Midbrain (tissue), 1 donor: ENCODE measurements around the gene PAAF1.
A peak's percentile ranks its signal among the peaks of the same experiment; 100 is the strongest.
"Not testable (repeated sequence)": the region's sequence is repeated elsewhere in the genome, so short reads cannot be mapped to it uniquely, and the experiment has no call there.

Experiments used
- DNase-seq: peaks from one replicate; lab custom pipeline; 2025; lab: John Stamatoyannopoulos, UW

The PAAF1 gene

DNA sequence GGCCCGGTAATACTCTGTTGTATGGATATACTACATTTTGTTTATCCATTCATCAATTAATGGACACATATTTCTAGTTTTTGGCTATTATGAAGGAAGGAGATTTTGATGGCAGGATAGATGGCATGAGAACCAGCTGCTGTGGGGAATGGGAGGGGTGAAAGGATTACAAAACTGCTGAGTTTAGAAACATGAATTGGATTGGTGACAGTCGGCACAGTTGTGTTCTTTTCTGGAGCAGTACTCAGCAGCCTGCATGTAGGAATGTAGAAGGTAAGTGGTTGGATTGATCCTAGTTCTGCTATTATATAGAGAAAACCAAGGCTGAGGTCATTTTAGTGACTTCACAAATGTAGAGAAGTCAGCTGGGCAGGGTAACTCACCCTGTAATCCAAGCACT, 7.1 kb downstream of the PAAF1 start:
- no peak for DNase-seq

- DNase-seq, result no peak
These were observed 11.4 kb downstream of the PAAF1 start for GRCh38 chr11:73888244-73888643.

DNA sequence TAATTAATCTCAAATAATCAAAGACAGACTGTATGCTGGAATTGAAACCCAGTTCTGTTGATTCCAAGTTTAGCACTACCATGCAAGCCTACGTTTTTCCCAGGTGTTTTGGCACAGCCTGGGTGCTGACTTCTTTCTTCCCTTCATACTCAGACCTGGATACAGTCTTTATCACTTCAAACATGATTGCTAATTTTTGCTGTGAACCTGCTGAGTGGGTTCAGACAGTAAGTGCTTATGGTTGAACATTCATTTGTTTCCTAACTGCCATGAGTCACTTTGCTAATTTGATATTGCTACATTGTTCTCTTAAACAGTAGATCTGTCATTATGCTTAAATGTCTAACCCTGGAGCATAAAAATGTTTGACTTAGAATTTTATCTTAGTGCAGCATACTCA, 12.2 kb downstream of the PAAF1 start:
- no peak for DNase-seq

DNA sequence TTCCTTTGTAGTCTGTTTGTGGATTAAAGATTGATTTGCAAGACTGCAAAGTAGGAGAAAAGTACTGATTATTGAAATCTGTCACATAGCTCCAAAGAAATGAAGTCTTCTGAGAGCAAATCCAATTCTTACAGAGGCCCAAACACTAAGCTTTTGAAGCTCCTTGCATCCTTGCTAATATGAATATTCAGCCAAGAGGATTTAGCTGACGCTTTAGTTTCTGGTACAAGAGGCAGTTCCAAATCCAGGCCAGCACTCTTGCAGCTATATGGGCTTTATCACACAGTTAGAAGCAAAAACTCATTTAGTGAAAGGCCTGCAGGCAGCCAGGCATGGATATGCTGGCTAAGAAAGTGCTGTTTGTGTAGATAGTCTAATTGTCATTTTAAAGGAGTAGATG, 12.7 kb downstream of the PAAF1 start:
- DNase-seq, result no peak

GRCh38 chr11:73893041-73893440, 16.2 kb downstream of the PAAF1 start:
- no peak for DNase-seq

DNA sequence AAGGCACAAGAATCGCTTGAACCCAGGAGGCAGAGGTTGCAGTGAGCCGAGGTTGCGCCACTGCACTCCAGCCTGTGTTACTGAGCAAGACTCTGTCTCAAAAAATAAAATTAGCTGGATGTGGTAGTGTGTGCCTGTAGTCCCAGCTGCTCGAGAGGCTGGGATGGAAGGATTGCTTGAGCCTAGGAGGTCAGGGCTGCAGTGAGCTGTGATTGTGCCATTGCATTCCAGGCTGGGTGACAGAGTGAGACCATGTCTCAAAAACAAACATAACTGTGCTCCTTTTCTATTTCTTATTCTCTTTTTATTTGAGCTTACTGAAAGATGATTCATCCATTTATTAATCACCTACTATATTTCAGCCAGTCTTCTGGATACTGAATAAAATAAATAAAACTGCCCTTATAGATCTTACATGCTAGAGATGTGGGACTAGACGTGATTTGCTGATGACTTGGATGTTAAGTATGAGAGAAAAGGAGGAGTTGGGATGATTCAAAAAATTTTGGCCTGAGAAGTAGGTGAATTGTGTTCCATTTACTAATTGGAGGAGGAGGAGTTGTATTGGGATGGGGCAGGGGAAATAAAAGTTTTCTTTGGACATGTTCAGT, 18.0 kb downstream of the PAAF1 start:
- no peak for DNase-seq

- DNase-seq, result no peak
These were observed 25.5 kb downstream of the PAAF1 start for GRCh38 chr11:73902303-73902702.

GRCh38 chr11:73907191-73907590, 30.4 kb downstream of the PAAF1 start:
- DNase-seq, result no peak

DNA sequence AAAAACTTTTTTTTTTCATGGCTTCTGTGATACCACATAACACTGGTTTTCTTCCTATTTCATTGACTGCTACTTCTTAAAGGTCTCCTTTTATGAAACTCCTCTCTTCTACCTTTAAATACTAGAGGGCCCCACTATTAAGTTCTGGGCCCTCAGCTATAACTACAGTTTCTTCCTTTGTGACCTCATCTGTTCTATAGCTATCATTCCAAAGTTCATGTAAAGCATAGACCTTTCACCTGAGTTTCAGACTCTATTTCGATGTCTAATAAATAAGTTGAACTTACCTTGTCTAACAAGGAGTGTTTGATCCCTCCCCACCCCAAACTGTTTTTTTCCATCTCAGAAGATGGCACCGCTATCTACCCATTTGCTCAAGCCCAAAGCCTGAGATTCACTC, 35.2 kb downstream of the PAAF1 start:
- no peak for DNase-seq

- no peak for DNase-seq
These were observed 36.7 kb downstream of the PAAF1 start for GRCh38 chr11:73913472-73913871.

GRCh38 chr11:73914284-73914683, 37.5 kb downstream of the PAAF1 start:
- no peak for DNase-seq

DNA sequence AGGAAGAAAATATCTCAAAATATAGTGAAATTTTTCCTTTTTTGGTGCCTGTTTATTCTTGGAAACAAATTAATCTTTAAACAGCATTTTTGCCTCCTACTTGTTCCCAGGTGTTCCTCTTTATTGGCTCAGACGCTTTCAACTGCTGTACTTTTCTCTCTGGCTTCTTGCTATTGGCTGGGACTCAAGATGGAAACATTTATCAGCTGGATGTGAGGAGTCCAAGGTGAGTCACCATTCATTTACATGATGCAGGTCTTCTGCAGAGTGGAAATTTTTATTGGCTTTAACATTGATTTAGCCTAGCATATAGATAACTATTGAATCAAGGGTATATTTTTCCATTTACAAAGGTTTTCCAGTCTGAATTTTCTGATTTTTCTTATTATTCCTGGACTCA, 39.6 kb downstream of the PAAF1 start:
- no peak for DNase-seq

DNA sequence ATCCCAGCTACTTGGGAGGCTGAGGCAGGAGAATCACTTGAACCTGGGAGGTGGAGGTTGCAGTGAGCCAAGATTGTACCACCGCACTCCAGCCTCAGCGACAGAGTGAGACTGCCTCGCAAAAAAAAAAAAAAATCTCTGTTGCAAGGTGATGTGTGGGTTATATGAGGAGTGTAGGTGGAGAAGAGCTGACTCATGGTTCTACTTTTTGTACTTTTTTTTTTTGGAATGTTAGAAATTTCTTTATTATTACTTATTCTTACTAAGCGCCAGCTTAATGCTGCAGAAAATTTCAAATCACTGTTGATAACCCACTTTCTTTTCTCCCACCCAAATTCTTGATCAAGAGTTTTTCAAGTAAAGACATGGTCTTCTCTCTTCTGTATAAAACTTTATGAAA, 44.4 kb downstream of the PAAF1 start:
- no peak for DNase-seq

GRCh38 chr11:73929388-73929787, 52.6 kb downstream of the PAAF1 start:
- no peak for DNase-seq

DNA sequence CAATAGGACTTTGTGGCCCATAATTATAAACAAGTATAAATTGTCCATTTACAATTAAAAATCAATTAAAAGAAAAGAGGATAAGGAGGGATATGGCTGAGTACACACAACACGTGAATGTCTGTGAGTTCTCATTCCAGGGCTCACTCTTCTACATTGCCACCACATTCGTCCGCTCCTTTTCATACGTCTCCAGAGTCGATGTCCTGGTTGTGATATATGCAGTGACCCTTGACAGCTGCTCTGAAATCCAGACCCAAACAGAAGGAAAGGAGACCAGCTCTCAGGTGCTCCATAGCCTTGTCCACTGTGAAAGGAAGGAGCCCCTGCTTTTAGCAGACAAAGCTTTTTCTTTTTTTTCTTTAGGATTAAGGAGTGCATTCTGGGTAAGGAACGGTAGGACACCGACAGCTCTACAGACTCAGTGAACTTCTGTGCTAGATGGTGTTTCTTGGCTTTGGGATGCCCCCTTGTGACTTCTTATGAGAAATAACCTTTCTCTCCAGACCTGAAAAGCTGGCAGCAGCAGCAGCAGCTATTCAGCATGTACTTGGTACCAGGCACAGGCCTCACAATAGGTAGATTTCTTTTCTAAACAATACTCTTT, 54.3 kb downstream of the PAAF1 start:
- DNase-seq, result peak; percentile 74

- DNase-seq, result no peak
These were observed 55.2 kb downstream of the PAAF1 start for GRCh38 chr11:73931951-73932350.

DNA sequence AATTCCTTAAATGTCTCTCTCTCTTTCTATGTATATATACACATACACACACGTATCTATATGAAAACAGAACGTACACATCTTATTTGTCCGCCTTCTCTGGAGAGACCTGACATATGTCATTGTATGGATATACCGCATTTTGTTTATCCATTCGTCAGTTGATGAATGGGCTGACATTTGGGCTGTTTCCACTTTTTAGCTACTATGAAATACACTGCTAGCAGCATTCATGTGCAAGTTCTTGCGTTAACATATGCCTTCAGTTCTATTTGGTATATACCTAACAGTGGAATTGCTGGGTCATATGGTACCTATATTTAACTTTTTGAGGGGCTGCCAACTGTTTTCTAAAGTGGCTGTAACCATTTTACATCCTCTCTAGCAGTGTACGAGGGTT, 56.0 kb downstream of the PAAF1 start:
- DNase-seq, result no peak

- DNase-seq, result not testable (repeated sequence)
These were observed 59.2 kb downstream of the PAAF1 start for GRCh38 chr11:73936047-73936446.

GRCh38 chr11:73939096-73939495, 62.3 kb downstream of the PAAF1 start:
- no peak for DNase-seq

- no peak for DNase-seq
These were observed 64.2 kb downstream of the PAAF1 start for GRCh38 chr11:73940801-73941570.

DNA sequence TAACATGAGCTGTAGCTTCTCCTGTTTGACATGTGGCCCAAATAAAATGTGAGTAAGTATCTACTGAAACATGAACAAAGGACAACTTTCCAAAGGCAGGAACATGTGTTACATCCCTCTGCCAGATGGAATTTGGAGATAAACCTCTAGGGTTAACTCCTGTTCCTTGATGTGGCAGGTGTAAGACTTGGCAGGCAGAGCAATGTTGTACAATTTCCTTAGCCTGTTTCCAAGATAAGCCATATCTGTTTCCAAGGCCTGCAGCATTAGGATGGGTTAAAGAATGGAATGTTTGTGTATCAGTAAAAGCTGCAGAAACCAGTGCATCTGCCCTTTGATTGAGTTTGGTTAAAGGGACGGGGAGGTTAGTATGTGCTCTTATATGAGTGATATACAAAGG, 65.2 kb downstream of the PAAF1 start:
- DNase-seq, result no peak

GRCh38 chr11:73944085-73944484, 67.3 kb downstream of the PAAF1 start:
- DNase-seq, result no peak

- no peak for DNase-seq
These were observed 68.1 kb downstream of the PAAF1 start for GRCh38 chr11:73944901-73945300.
